KBM-7 (cell line): ENCODE results near the gene MBD3L1.

Experiments used
- DNase-seq: peaks from one replicate; pipeline ENCODE4 v3.0.0-alpha.2; 2015
- in situ Hi-C: fragments of 300-500 bp; cut with MboI; formaldehyde crosslinking; loops from 2 replicates; pipeline ENCODE4 v1.14.3; 2020; ENCODE audit warnings: low sequenced_read_pairs, low pct_unique_long_range_greater_than_20kb, mixed read lengths

The MBD3L1 gene

DNA sequence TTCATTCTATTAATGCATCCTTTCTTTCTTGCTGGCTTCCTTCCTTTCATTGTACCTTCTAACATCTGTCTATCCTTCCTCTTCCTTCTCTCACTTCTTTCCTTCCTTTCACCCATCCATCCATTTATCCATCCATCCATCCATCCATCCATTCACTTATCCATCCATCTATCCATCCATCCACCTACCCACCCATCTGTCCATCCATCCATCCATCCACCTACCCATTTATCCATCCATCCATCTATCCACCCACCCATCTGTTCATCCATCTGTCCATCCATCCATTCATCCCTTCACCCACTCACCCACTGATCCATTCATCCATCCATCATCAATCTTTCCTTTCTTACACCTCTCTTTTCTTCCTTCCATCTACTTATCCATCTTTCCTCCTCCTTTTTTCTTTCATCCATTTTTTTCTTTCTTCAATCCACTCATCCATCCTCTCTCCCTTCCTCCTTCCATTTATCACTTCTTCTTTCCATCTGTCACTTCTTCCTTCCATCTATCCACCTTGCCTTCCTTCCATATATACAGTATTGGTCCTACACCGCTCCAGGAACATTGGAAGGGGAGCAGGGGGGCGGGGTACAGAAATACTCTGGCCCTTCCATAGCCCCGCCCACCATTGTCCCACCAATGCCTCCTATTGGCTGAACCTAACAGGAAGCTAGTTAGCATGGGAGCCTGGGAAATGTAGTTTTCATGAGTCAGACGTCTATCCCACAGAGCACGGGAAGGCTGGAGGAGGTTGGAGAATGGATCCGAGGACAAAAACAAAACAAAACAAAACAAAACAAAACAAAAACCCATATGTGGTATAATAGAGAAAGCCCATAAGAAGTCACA, 45.9 kb downstream of the MBD3L1 start:
- peak; percentile 1 for DNase-seq
- in situ Hi-C loops = no loop called here

DNA sequence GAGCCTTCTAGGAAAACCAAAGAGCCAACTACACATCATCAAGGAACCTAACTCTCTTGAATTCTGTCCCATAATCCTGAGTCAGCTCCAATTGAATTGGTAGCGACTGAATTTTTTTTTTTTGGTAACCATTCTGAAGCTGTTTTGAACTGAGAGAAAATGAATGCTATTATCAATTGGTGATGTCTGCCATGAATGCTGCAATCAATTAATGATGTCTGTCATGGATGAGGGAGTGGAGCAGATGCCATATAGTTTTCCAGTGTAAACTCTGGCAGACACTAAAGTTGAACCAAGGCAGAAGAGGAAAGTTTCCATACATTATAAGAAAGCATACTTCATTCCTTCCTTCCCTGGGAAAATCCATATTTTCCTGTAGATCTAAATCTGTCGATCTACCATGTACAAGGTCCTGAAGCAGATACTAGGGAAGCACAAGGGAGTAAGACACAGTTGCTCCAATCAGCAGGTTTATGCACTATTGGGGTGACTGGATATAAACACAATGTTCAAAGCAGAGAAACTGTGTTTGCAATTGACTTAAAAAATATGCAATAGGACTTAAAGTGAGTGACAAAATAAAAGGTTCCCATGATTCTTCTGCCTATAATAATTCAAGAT, 48.8 kb downstream of the MBD3L1 start:
- no peak for DNase-seq
- in situ Hi-C loops = no loop called here

DNA sequence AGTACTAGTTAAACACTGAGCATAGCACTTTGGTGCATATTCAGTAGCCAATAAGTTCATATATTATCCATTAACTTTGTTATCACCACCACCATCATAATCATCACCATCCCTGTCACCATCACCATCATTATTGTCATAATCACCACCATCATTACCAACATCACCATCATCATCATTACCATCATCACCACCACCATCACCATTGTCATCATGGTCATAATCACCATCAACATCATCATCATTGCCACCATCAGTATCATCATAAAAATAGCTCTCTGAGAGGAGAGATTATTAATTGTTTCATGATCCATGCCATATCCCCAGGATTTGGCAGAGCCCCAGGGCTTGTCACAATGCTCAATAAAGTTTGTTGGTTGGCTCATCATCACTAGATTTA, 49.3 kb downstream of the MBD3L1 start:
- in situ Hi-C loops = no loop called here
- no peak for DNase-seq

DNA sequence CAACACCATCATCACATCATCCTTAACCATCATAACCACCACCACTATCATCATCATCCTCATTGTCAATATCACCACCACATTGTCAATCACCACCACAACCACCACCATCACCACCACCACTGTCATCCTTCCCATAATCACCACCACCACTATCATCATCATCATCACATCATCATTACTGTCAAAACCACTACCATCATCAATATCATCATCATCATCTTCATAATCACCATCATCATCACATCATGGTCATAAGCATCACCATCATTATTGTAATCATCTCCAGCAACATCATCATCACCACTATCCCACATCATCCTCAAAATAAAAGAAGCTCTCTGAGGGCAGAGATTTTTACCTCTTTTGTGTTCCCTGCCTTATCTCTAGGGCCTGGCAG, 52.2 kb downstream of the MBD3L1 start:
- DNase-seq = no peak
- in situ Hi-C loops = no loop called here

DNA sequence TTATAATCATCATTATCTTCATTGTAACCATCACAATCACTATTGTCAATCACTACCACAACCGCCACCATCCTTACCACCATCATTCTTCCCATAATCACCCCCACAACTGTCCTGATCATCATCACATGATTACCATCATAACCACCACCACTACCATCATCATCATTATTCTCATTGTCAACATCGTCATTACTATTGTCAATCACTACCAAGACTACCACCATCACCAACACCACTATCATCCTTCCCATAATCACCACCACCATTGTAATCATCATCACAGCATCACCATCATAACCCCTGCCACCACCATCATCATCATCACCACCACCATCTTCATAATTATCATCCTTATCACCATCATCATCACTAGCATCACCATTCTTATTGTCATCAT, 55.2 kb downstream of the MBD3L1 start:
- in situ Hi-C loops = no loop called here
- no peak for DNase-seq

DNA sequence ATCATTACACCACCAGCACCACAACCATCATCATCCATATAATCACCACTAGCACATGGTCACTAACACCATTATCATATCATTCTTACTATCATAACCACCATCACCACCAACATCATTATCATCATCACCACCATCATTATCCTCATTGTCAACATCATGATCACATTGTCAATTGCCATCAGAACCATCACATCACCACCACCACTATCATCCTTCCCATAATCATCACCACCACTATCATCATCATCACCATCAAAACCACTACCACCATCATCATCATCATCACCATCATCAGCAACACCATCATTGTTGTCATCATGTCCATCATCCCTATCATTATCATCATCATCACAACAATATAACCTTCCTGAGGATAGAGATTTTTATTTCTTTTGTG, 58.1 kb downstream of the MBD3L1 start:
- in situ Hi-C loops = no loop called here

More for the DNA sequence above, 58.1 kb downstream of the MBD3L1 start:
- DNase-seq = no peak
